OCI-LY3 (cell line): ENCODE data around the gene XPO6.

Source experiments
- H2AFZ ChIP-seq: fragments of 200-600, 300-600 bp; shearing (Covaris generic); 2 replicates; pipeline ENCODE4 v1.6.0; 2014; ENCODE audit warnings: antibody characterized with exemption, low read depth, low read length
- H3K27ac ChIP-seq: fragments of 200-600, 300-600 bp; sonication (generic); 2 replicates; pipeline ENCODE4 v1.5.1; 2014; ENCODE audit warnings: mild to moderate bottlenecking, low read length, moderate library complexity, mixed read lengths
- H3K27me3 ChIP-seq: fragments of 200-600, 300-600 bp; sonication (generic); 2 replicates; pipeline ENCODE4 v1.6.1; 2014; ENCODE audit warnings: low read depth, low read length, mixed read lengths
- H3K36me3 ChIP-seq: fragments of 200-600, 300-600 bp; sonication (generic); replicated peaks from 2 replicates; pipeline ENCODE3; 2014; ENCODE audit warnings: low read depth, low read length, mixed read lengths
- H3K4me1 ChIP-seq: fragments of 300-600, 200-600 bp; sonication (generic); 2 replicates; pipeline ENCODE4 v1.6.1; 2014; ENCODE audit warnings: low read length, mixed read lengths
- H3K4me2 ChIP-seq: fragments of 200-600, 300-600 bp; sonication (generic); 2 replicates; pipeline ENCODE4 v1.6.1; 2014; ENCODE audit warnings: low read length, mixed read lengths
- H3K4me3 ChIP-seq: fragments of 300-600, 200-600 bp; sonication (generic); 2 replicates; pipeline ENCODE4 v1.5.1; 2014; ENCODE audit warnings: antibody characterized with exemption, mild to moderate bottlenecking, low read length, moderate library complexity
- H3K79me2 ChIP-seq: fragments of 300-600, 200-600 bp; shearing (Covaris generic); 2 replicates; pipeline ENCODE4 v1.6.1; 2014; ENCODE audit warnings: mild to moderate bottlenecking, low read length, mixed read lengths
- H3K9ac ChIP-seq: fragments of 300-600, 200-600 bp; shearing (Covaris generic); 2 replicates; pipeline ENCODE4 v1.6.0; 2014; ENCODE audit warnings: mild to moderate bottlenecking, low read length, moderate library complexity
- H3K9me3 ChIP-seq: fragments of 200-600, 300-600 bp; shearing (Covaris generic); 2 replicates; pipeline ENCODE4 v1.6.1; 2014; ENCODE audit warnings: low read length, mixed read lengths; ENCODE audit not compliant: insufficient read depth
- H4K20me1 ChIP-seq: fragments of 200-600, 300-600 bp; sonication (generic); 2 replicates; pipeline ENCODE4 v1.6.1; 2016; ENCODE audit warnings: low read length, mixed read lengths; ENCODE audit not compliant: insufficient read depth
- CTCF ChIP-seq: fragments of 200-600, 300-600 bp; sonication (generic); IDR thresholded peaks from 2 replicates; pipeline ENCODE4 v1.5.1; 2014; ENCODE audit warnings: antibody characterized with exemption, low read length, low read depth
- EZH2phosphoT487 ChIP-seq: fragments of 200-600 bp; shearing (Covaris generic); IDR thresholded peaks from 2 replicates; pipeline ENCODE4 v1.6.1; 2018; ENCODE audit warnings: antibody characterized with exemption, mixed run types, low read depth

Gene XPO6, protein sequence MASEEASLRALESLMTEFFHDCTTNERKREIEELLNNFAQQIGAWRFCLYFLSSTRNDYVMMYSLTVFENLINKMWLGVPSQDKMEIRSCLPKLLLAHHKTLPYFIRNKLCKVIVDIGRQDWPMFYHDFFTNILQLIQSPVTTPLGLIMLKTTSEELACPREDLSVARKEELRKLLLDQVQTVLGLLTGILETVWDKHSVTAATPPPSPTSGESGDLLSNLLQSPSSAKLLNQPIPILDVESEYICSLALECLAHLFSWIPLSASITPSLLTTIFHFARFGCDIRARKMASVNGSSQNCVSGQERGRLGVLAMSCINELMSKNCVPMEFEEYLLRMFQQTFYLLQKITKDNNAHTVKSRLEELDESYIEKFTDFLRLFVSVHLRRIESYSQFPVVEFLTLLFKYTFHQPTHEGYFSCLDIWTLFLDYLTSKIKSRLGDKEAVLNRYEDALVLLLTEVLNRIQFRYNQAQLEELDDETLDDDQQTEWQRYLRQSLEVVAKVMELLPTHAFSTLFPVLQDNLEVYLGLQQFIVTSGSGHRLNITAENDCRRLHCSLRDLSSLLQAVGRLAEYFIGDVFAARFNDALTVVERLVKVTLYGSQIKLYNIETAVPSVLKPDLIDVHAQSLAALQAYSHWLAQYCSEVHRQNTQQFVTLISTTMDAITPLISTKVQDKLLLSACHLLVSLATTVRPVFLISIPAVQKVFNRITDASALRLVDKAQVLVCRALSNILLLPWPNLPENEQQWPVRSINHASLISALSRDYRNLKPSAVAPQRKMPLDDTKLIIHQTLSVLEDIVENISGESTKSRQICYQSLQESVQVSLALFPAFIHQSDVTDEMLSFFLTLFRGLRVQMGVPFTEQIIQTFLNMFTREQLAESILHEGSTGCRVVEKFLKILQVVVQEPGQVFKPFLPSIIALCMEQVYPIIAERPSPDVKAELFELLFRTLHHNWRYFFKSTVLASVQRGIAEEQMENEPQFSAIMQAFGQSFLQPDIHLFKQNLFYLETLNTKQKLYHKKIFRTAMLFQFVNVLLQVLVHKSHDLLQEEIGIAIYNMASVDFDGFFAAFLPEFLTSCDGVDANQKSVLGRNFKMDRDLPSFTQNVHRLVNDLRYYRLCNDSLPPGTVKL

GRCh38 chr16:28211758-28212531, at the start of gene XPO6:
Gene XPO6 (minus strand): TSS chr16:28211965. CDS start chr16:28211368, 597 bp downstream.
- Histone ChIP-seq H2AFZ (peak within 1 kb of the TSS; percentile 88), H4K20me1 (peaks cover 35% of the 10 kb centered on the region), H3K9me3 (no peaks in the 10 kb centered on the region), H3K36me3 (peaks cover 32% of the 10 kb centered on the region), H3K9ac (peak within 1 kb of the TSS; percentile 95), H3K4me3 (peak within 1 kb of the TSS; percentile 99), H3K79me2 (peaks cover 48% of the 10 kb centered on the region), H3K4me2 (peak within 1 kb of the TSS; percentile 97), H3K4me1 (peaks cover 22% of the 10 kb centered on the region), H3K27me3 (no peaks in the 10 kb centered on the region), H3K27ac (peak within 1 kb of the TSS; percentile 73)
- TF ChIP-seq CTCF = no peak

GRCh38 chr16:28260193-28260592, 48.4 kb upstream of the XPO6 start:
- H3K9me3 ChIP-seq = no peaks in the 10 kb centered on the region
- H3K4me1 ChIP-seq = no peaks in the 10 kb centered on the region
- H2AFZ ChIP-seq = no peak overlapping the region
- no peak overlapping the region for H3K4me3 ChIP-seq
- H3K9ac ChIP-seq = no peak overlapping the region
- no peak overlapping the region for H3K27ac ChIP-seq
- TF ChIP-seq CTCF = no peak
- TF ChIP-seq EZH2phosphoT487 = no peak
- no peaks in the 10 kb centered on the region for H3K36me3 ChIP-seq
- no peaks in the 10 kb centered on the region for H4K20me1 ChIP-seq
- peaks cover 15% of the 10 kb centered on the region for H3K27me3 ChIP-seq
- H3K4me2 ChIP-seq = no peak overlapping the region
- H3K79me2 ChIP-seq = no peaks in the 10 kb centered on the region

- no peak overlapping the region for H3K27ac ChIP-seq
- H4K20me1 ChIP-seq = no peaks in the 10 kb centered on the region
- H3K4me2 ChIP-seq = no peak overlapping the region
- H3K27me3 ChIP-seq = peaks cover 15% of the 10 kb centered on the region
- H3K79me2 ChIP-seq = no peaks in the 10 kb centered on the region
- H3K4me1 ChIP-seq = no peaks in the 10 kb centered on the region
- TF ChIP-seq CTCF = no peak
- no peak for TF ChIP-seq EZH2phosphoT487
- no peaks in the 10 kb centered on the region for H3K9me3 ChIP-seq
- H3K4me3 ChIP-seq = no peak overlapping the region
- no peak overlapping the region for H3K9ac ChIP-seq
- H3K36me3 ChIP-seq = no peaks in the 10 kb centered on the region
- H2AFZ ChIP-seq = no peak overlapping the region
These were observed 48.0 kb upstream of the XPO6 start for GRCh38 chr16:28259781-28260150.
